ENCODE results near the gene DLG2.
"Not testable (repeated sequence)": the region's sequence is repeated elsewhere in the genome, so short reads cannot be mapped to it uniquely, and the experiment has no call there.

Gene DLG2

GRCh38 chr11:85247797-85248196, 379.3 kb downstream of the DLG2 start:
- DNase-seq (ENCODE audit: low read depth): no peak

GRCh38 chr11:85238906-85239305, 388.2 kb downstream of the DLG2 start:
- no peak for TF ChIP-seq CTCF (IDR thresholded peaks at IDR 0.05; ENCODE audit: insufficient read depth, low read depth, low read length, missing control alignments)
- no peak for DNase-seq (ENCODE audit: low read depth)
- no peak overlapping the region for H3K4me3 ChIP-seq (ENCODE audit: low read length)

More at GRCh38 chr11:85247797-85248196, 379.3 kb downstream of the DLG2 start:
- H3K4me3 ChIP-seq (ENCODE audit: low read length): no peak overlapping the region
- TF ChIP-seq CTCF (IDR thresholded peaks at IDR 0.05; ENCODE audit: insufficient read depth, low read depth, low read length, missing control alignments): no peak

- DNase-seq (ENCODE audit: low read depth): not testable (repeated sequence)
Measured at GRCh38 chr11:85238038-85238437, 389.1 kb downstream of the DLG2 start.

GRCh38 chr11:85236211-85236610, 390.9 kb downstream of the DLG2 start:
- DNase-seq (ENCODE audit: low read depth): no peak
- no peak for TF ChIP-seq CTCF (IDR thresholded peaks at IDR 0.05; ENCODE audit: insufficient read depth, low read depth, low read length, missing control alignments)
- H3K4me3 ChIP-seq (ENCODE audit: low read length): no peak overlapping the region

More at GRCh38 chr11:85238038-85238437, 389.1 kb downstream of the DLG2 start:
- H3K4me3 ChIP-seq (ENCODE audit: low read length): not testable (repeated sequence)

GRCh38 chr11:85232559-85232958, 394.6 kb downstream of the DLG2 start:
- H3K4me3 ChIP-seq (ENCODE audit: low read length): no peak overlapping the region
- DNase-seq (ENCODE audit: low read depth): no peak
- TF ChIP-seq CTCF (IDR thresholded peaks at IDR 0.05; ENCODE audit: insufficient read depth, low read depth, low read length, missing control alignments): no peak

GRCh38 chr11:85231588-85231987, 395.6 kb downstream of the DLG2 start:
- TF ChIP-seq CTCF (IDR thresholded peaks at IDR 0.05; ENCODE audit: insufficient read depth, low read depth, low read length, missing control alignments): no peak
- no peak overlapping the region for H3K4me3 ChIP-seq (ENCODE audit: low read length)

GRCh38 chr11:85229723-85230122, 397.4 kb downstream of the DLG2 start:
- DNase-seq (ENCODE audit: low read depth); H3K4me3 ChIP-seq (ENCODE audit: low read length): not testable (repeated sequence)

More at GRCh38 chr11:85231588-85231987, 395.6 kb downstream of the DLG2 start:
- DNase-seq (ENCODE audit: low read depth): no peak

- DNase-seq (ENCODE audit: low read depth): no peak
- H3K4me3 ChIP-seq (ENCODE audit: low read length): no peak overlapping the region
- no peak for TF ChIP-seq CTCF (IDR thresholded peaks at IDR 0.05; ENCODE audit: insufficient read depth, low read depth, low read length, missing control alignments)
Measured at GRCh38 chr11:85196968-85197367, 430.2 kb downstream of the DLG2 start.

Measured in epithelial cell of esophagus (primary cell).